HG03139 (cell line): ENCODE data around the gene SP1.
"Not testable (repeated sequence)": the region's sequence is repeated elsewhere in the genome, so short reads cannot be mapped to it uniquely, and the experiment has no call there.

ENCODE experiments used
- ATAC-seq: cut with Tn5 transposase; IDR thresholded peaks from one replicate; pipeline ENCODE4 v1.9.1; 2021; ENCODE audit not compliant: unreplicated experiment

The SP1 gene

GRCh38 chr12:53380104-53380793 lies at the start of gene SP1:
SP1 (plus strand) TSS chr12:53380176; CDS start chr12:53380292, 116 bp downstream.
- peak; percentile 36 for ATAC-seq

GRCh38 chr12:53330671-53331070 lies 49.3 kb upstream of the SP1 start:
- ATAC-seq, result no peak

- ATAC-seq, result not testable (repeated sequence)
Measured at GRCh38 chr12:53332339-53332738, 47.6 kb upstream of the SP1 start.

GRCh38 chr12:53332744-53333143 lies 47.2 kb upstream of the SP1 start:
- no peak for ATAC-seq

GRCh38 chr12:53333289-53333688 lies 46.7 kb upstream of the SP1 start:
- no peak for ATAC-seq

GRCh38 chr12:53333845-53334244 lies 46.1 kb upstream of the SP1 start:
- no peak for ATAC-seq

- no peak for ATAC-seq
Measured at GRCh38 chr12:53334822-53335221, 45.2 kb upstream of the SP1 start.

GRCh38 chr12:53336181-53336681 lies 43.7 kb upstream of the SP1 start, which contains the start of gene SP7:
SP7 (minus strand) TSS chr12:53336354; CDS start chr12:53335646, 708 bp downstream.
- ATAC-seq, result no peak

GRCh38 chr12:53338017-53338416 lies 42.0 kb upstream of the SP1 start:
- ATAC-seq, result no peak

GRCh38 chr12:53338916-53339315 lies 41.1 kb upstream of the SP1 start:
- no peak for ATAC-seq

GRCh38 chr12:53340398-53340797 lies 39.6 kb upstream of the SP1 start:
- no peak for ATAC-seq

GRCh38 chr12:53343449-53343848 lies 36.5 kb upstream of the SP1 start:
- ATAC-seq, result no peak

GRCh38 chr12:53343969-53344368 lies 36.0 kb upstream of the SP1 start:
- ATAC-seq, result no peak

GRCh38 chr12:53344487-53344823 lies 35.5 kb upstream of the SP1 start:
- no peak for ATAC-seq

GRCh38 chr12:53344824-53345485 lies 35.0 kb upstream of the SP1 start:
- no peak for ATAC-seq

- no peak for ATAC-seq
Measured at GRCh38 chr12:53345486-53346188, 34.3 kb upstream of the SP1 start.

GRCh38 chr12:53346491-53346890 lies 33.5 kb upstream of the SP1 start:
- ATAC-seq, result no peak

- no peak for ATAC-seq
Measured at GRCh38 chr12:53347905-53348304, 32.1 kb upstream of the SP1 start.

GRCh38 chr12:53352331-53353256 lies 27.4 kb upstream of the SP1 start:
- ATAC-seq, result no peak

- no peak for ATAC-seq
Measured at GRCh38 chr12:53353257-53353655, 26.7 kb upstream of the SP1 start.

GRCh38 chr12:53355121-53355520 lies 24.9 kb upstream of the SP1 start:
- ATAC-seq, result no peak
